WTC11 (cell line): ENCODE data around the gene ANKRD23. TPM values are rescaled to one million over a fixed set of nuclear protein-coding genes. Genes with fewer than 3 reads are reported as not detected.

ENCODE experiments used
- ATAC-seq: fragments of 200-7000 bp; cut with Tn5 transposase; 2 replicates; pipeline ENCODE4 v1.10.0; 2021; ENCODE audit warnings: mild to moderate bottlenecking, moderate library complexity
- CTCF ChIA-PET: fragments of 300-600 bp; sonication (Branson Sonifier 250); formaldehyde crosslinking; loops from one replicate; lab custom pipeline; 2021; ENCODE audit warnings: antibody characterized with exemption; lab: Charles Lee
- POLR2A ChIA-PET: fragments of 350-600 bp; sonication (Branson Sonifier 250); formaldehyde crosslinking; loops from one replicate; lab custom pipeline; 2021; ENCODE audit warnings: antibody characterized with exemption; lab: Charles Lee
- DNase-seq: peaks from one replicate; pipeline ENCODE4 v3.0.0; 2021; ENCODE audit warnings: low spot score
- H3K27ac Mint-ChIP-seq: 2 replicates; pipeline ENCODE4 v1.8.0; 2021; ENCODE audit warnings: mixed read lengths
- H3K27me3 Mint-ChIP-seq: 2 replicates; pipeline ENCODE4 v1.8.0; 2021; ENCODE audit warnings: low read depth, mild to moderate bottlenecking, moderate library complexity, mixed read lengths
- H3K36me3 Mint-ChIP-seq: 2 replicates; pipeline ENCODE4 v1.8.0; 2021; ENCODE audit warnings: mixed read lengths
- H3K4me1 Mint-ChIP-seq: 2 replicates; pipeline ENCODE4 v1.8.0; 2022; ENCODE audit warnings: mixed read lengths
- H3K4me3 Mint-ChIP-seq: 2 replicates; pipeline ENCODE4 v1.8.0; 2021; ENCODE audit warnings: mild to moderate bottlenecking, moderate library complexity, mixed read lengths
- H3K9me3 Mint-ChIP-seq: 2 replicates; pipeline ENCODE4 v1.8.0; 2021; ENCODE audit warnings: mixed read lengths
- ATF2 ChIP-seq: sonication (generic); formaldehyde crosslinking; IDR thresholded peaks from 2 replicates; pipeline ENCODE4 v1.8.1; 2022; ENCODE audit warnings: low read depth, missing genetic modification reagents, borderline replicate concordance
- CBFB ChIP-seq: sonication (generic); formaldehyde crosslinking; IDR thresholded peaks from 2 replicates; pipeline ENCODE4 v1.8.1; 2022; ENCODE audit warnings: mild to moderate bottlenecking, low read depth, missing genetic modification reagents
- CREB1 ChIP-seq: sonication (generic); formaldehyde crosslinking; IDR thresholded peaks from 2 replicates; pipeline ENCODE4 v1.8.0; 2023; ENCODE audit warnings: mild to moderate bottlenecking, missing genetic modification reagents
- CTCF ChIP-seq: fragments of 200-600 bp; IDR thresholded peaks from 2 replicates; pipeline ENCODE4 v1.8.0; 2022; ENCODE audit warnings: antibody characterized with exemption
- E2F1 ChIP-seq: sonication (generic); formaldehyde crosslinking; IDR thresholded peaks from 2 replicates; pipeline ENCODE4 v1.8.0; 2022; ENCODE audit warnings: mild to moderate bottlenecking, missing genetic modification reagents
- ESRRA ChIP-seq: sonication (generic); formaldehyde crosslinking; IDR thresholded peaks from 2 replicates; pipeline ENCODE4 v1.8.1; 2022; ENCODE audit warnings: mild to moderate bottlenecking, missing genetic modification reagents, borderline replicate concordance
- JAZF1 ChIP-seq: fragments of 250-450 bp; sonication (Bioruptor Pico); IDR thresholded peaks from 2 replicates; pipeline ENCODE4 v1.9.0; 2021; ENCODE audit warnings: moderate library complexity, mild to moderate bottlenecking, inconsistent platforms
- MXD4 ChIP-seq: fragments of 250-450 bp; sonication (Bioruptor Pico); IDR thresholded peaks from 2 replicates; pipeline ENCODE4 v1.8.0; 2021; ENCODE audit warnings: mild to moderate bottlenecking, moderate library complexity, borderline replicate concordance
- NFATC4 ChIP-seq: fragments of 250-450 bp; sonication (Bioruptor Pico); IDR thresholded peaks from 2 replicates; pipeline ENCODE4 v1.9.0; 2021; ENCODE audit warnings: mild to moderate bottlenecking
- NR2C2 ChIP-seq: sonication (generic); formaldehyde crosslinking; IDR thresholded peaks from 2 replicates; pipeline ENCODE4 v1.8.0; 2022; ENCODE audit warnings: mild to moderate bottlenecking, missing genetic modification reagents
- NR3C1 ChIP-seq: sonication (generic); formaldehyde crosslinking; conservative IDR thresholded peaks from 2 replicates; pipeline ENCODE4 v1.8.1; 2023; ENCODE audit warnings: low read depth, mild to moderate bottlenecking, missing genetic modification reagents
- PREB ChIP-seq: sonication (generic); formaldehyde crosslinking; IDR thresholded peaks from 2 replicates; pipeline ENCODE4 v1.8.1; 2022; ENCODE audit warnings: mild to moderate bottlenecking, missing genetic modification reagents, moderate library complexity, borderline replicate concordance
- RORB ChIP-seq: fragments of 250-450 bp; sonication (Bioruptor Pico); IDR thresholded peaks from 2 replicates; pipeline ENCODE4 v1.9.0; 2021; ENCODE audit warnings: mild to moderate bottlenecking
- SP1 ChIP-seq: sonication (generic); formaldehyde crosslinking; conservative IDR thresholded peaks from 2 replicates; pipeline ENCODE4 v1.8.1; 2022; ENCODE audit warnings: missing genetic modification reagents
- STAT6 ChIP-seq: sonication (generic); formaldehyde crosslinking; conservative IDR thresholded peaks from 2 replicates; pipeline ENCODE4 v1.8.1; 2023; ENCODE audit warnings: mild to moderate bottlenecking, low read depth, missing genetic modification reagents, moderate library complexity
- ZNF263 ChIP-seq: sonication (generic); formaldehyde crosslinking; IDR thresholded peaks from 2 replicates; pipeline ENCODE4 v1.8.1; 2022; ENCODE audit warnings: low read depth, mild to moderate bottlenecking, moderate library complexity, missing genetic modification reagents
- ZNF512 ChIP-seq: sonication (generic); formaldehyde crosslinking; IDR thresholded peaks from 2 replicates; pipeline ENCODE4 v1.8.1; 2022; ENCODE audit warnings: missing genetic modification reagents, borderline replicate concordance
- ZNF671 ChIP-seq: fragments of 250-450 bp; sonication (Bioruptor Pico); IDR thresholded peaks from 2 replicates; pipeline ENCODE4 v1.8.0; 2021; ENCODE audit warnings: mild to moderate bottlenecking
- total RNA-seq: library from RNA; stranded (reverse); gene quantifications from 3 replicates; pipeline ENCODE4 v1.2.3, GENCODE V29; 2021
- TF ChIP-seq, protein P1 (sequence below): fragments of 250-450 bp; sonication (Bioruptor Pico); IDR thresholded peaks from 2 replicates; pipeline ENCODE4 v2.1.2; 2022; ENCODE audit warnings: mild to moderate bottlenecking, moderate library complexity
- TF ChIP-seq, protein P2 (sequence below): sonication (generic); formaldehyde crosslinking; IDR thresholded peaks from 2 replicates; pipeline ENCODE4 v1.8.1; 2023; ENCODE audit warnings: mild to moderate bottlenecking, missing genetic modification reagents, borderline replicate concordance

ANKRD23 gene
- total RNA-seq, 1 experiment from 2014 or later, result 3.2 TPM

DNA sequence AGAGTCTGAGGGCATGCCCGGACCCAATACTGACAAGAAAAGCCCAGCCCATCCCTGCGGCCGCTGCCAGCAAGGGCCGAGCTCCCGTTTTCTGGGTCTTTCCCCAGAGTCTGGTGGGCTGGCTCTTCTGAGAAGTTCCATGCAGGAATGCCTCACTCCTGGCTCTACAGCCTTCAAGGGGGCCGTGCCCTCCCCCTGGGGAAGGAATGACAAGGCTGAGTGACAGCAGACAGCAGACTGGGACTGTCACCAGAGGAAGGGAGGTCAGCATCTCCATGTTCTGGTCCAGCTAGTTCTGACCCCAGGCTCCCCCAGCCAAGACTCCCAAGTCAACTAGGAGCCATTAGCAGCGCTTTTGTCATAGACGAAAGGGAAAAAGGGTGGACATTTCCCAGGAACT lies 39.1 kb upstream of the ANKRD23 start:
- no peaks in the 10 kb centered on the region for H3K27me3 Mint-ChIP-seq
- TF ChIP-seq ESRRA (CRISPR knock-in tag) (no peak), PREB (CRISPR knock-in tag) (no peak), ZNF263 (no peak), JAZF1 (CRISPR knock-in tag) (no peak), SP1 (CRISPR knock-in tag) (no peak), MXD4 (no peak), ZNF671 (CRISPR knock-in tag) (no peak), STAT6 (CRISPR knock-in tag) (no peak), E2F1 (CRISPR knock-in tag) (no peak), ATF2 (no peak), ZNF512 (CRISPR knock-in tag) (no peak), CBFB (CRISPR knock-in tag) (no peak), NFATC4 (CRISPR knock-in tag) (no peak), CTCF (no peak), NR3C1 (CRISPR knock-in tag) (no peak), RORB (no peak), NR2C2 (CRISPR knock-in tag) (no peak), CREB1 (CRISPR knock-in tag) (no peak)
- TF ChIP-seq, protein P1, sequence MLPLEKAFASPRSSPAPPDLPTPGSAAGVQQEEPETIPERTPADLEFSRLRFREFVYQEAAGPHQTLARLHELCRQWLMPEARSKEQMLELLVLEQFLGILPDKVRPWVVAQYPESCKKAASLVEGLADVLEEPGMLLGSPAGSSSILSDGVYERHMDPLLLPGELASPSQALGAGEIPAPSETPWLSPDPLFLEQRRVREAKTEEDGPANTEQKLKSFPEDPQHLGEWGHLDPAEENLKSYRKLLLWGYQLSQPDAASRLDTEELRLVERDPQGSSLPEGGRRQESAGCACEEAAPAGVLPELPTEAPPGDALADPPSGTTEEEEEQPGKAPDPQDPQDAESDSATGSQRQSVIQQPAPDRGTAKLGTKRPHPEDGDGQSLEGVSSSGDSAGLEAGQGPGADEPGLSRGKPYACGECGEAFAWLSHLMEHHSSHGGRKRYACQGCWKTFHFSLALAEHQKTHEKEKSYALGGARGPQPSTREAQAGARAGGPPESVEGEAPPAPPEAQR, result no peak
- TF ChIP-seq, protein P2, sequence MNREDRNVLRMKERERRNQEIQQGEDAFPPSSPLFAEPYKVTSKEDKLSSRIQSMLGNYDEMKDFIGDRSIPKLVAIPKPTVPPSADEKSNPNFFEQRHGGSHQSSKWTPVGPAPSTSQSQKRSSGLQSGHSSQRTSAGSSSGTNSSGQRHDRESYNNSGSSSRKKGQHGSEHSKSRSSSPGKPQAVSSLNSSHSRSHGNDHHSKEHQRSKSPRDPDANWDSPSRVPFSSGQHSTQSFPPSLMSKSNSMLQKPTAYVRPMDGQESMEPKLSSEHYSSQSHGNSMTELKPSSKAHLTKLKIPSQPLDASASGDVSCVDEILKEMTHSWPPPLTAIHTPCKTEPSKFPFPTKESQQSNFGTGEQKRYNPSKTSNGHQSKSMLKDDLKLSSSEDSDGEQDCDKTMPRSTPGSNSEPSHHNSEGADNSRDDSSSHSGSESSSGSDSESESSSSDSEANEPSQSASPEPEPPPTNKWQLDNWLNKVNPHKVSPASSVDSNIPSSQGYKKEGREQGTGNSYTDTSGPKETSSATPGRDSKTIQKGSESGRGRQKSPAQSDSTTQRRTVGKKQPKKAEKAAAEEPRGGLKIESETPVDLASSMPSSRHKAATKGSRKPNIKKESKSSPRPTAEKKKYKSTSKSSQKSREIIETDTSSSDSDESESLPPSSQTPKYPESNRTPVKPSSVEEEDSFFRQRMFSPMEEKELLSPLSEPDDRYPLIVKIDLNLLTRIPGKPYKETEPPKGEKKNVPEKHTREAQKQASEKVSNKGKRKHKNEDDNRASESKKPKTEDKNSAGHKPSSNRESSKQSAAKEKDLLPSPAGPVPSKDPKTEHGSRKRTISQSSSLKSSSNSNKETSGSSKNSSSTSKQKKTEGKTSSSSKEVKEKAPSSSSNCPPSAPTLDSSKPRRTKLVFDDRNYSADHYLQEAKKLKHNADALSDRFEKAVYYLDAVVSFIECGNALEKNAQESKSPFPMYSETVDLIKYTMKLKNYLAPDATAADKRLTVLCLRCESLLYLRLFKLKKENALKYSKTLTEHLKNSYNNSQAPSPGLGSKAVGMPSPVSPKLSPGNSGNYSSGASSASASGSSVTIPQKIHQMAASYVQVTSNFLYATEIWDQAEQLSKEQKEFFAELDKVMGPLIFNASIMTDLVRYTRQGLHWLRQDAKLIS (CRISPR knock-in tag), result no peak
- peaks cover 39% of the 10 kb centered on the region for H3K4me1 Mint-ChIP-seq
- ATAC-seq (no peak), DNase-seq (no peak)
- CTCF ChIA-PET, result interaction anchor here (0.9 to 5.0 kb wide), 4 partner anchors 14 to 68 kb away, joined by 3 to 37 read pairs (median 4); no protein-coding TSS in a partner anchor
- no peak overlapping the region for H3K4me3 Mint-ChIP-seq
- H3K9me3 Mint-ChIP-seq, result no peaks in the 10 kb centered on the region
- H3K27ac Mint-ChIP-seq, result no peak overlapping the region
- POLR2A ChIA-PET, result interaction anchor here (1.0 kb wide), 1 partner anchor 15 kb away, joined by 3 read pairs; no protein-coding TSS in a partner anchor
- no peaks in the 10 kb centered on the region for H3K36me3 Mint-ChIP-seq
